ENCODE measurements around the gene ASB10. TPM values are rescaled to one million over a fixed set of nuclear protein-coding genes. Genes with fewer than 3 reads are reported as not detected.

Gene ASB10
- total RNA-seq, 2 experiments from 2014 or later: not detected

DNA sequence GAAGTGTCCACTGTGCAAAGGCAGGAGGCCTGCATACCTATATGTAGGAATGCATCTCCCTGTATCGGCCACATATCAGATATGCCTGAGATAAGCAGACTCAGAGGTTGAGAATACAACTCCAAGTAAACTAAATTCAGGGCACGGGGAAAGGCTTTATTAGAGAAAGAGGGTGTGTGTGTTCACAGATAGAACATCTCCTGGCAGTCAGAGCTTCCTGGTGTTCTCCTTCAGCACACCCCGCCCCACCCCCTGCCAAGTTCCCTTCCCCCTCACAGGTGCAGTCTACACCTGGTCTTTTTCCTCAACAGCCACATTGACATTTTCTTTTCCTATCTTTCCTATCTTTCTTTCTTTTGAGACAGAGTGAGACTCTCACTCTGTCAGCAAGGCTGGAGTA lies 36.7 kb downstream of the ASB10 start:
- ATAC-seq: no peak
- intact Hi-C loops (cut with DNase I, micrococcal nuclease): no loop called here
- H3K4me3 Mint-ChIP-seq: no peak overlapping the region
- DNase-seq: no peak
- H3K27ac Mint-ChIP-seq: no peak overlapping the region
- peaks cover 15% of the 10 kb centered on the region for H3K27me3 Mint-ChIP-seq
- H3K9me3 Mint-ChIP-seq (ENCODE audit: low read depth): no peaks in the 10 kb centered on the region
- H3K4me1 Mint-ChIP-seq: no peaks in the 10 kb centered on the region
- CTCF ChIA-PET: interaction anchor here (0.8 kb wide), 1 partner anchor 12 kb away, joined by 3 read pairs; no protein-coding TSS in a partner anchor
- POLR2A ChIA-PET: no interaction called here
- no peaks in the 10 kb centered on the region for H3K36me3 Mint-ChIP-seq (ENCODE audit: low read depth)

DNA sequence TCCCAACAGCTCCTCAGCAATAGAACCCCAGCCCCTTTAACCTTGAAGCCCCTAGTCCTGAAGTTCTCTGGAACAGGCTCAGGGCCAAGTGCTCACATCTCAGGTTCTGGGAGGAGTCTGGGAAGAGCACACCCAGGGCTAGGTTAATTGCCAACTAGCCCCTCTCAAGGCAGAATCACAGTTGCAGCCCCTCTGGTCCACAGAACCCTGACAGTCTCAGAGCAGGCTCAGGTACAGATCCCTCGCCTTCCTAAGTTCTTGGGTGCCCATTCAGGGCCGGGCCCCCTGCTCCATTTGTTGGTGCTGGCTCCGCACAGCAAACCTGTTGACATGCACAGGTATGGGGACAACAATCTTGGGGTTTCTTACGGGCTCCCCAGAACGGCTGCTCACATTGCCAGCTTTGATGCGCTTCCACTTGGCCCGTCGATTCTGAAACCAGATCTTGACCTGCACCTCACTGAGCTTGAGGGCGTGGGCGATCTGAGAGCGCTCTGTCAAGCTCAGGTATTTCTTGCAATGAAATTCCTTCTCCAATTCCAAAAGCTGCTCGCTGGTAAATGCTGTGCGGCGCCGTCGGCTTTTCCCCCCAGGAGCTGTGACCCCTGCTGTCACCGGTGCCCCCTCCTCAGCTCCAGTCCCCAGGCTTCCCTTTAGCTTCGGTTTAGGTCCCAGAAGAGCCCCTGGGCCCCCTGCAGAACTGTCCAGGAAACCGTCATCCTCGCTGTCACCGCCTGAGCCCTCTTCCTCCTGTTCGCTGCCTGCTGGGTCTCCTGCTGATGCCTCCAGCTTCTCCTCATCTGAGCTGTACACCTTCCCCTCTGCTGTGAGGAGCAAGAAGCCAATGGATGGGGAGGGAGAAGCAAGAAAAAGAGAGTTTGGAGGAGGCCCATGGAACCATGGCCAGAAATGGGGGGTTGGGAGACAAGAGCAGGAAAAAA lies 38.5 kb downstream of the ASB10 start:
- Mint-ChIP-seq H3K4me3 (no peak overlapping the region), H3K36me3 (ENCODE audit: low read depth) (peaks cover 7% of the 10 kb centered on the region), H3K4me1 (no peaks in the 10 kb centered on the region), H3K27me3 (peaks cover 7% of the 10 kb centered on the region), H3K27ac (no peak overlapping the region), H3K9me3 (ENCODE audit: low read depth) (no peaks in the 10 kb centered on the region)
- no peak for ATAC-seq
- POLR2A ChIA-PET: no interaction called here
- CTCF ChIA-PET: interaction anchor here (1.4 to 1.7 kb wide), 3 partner anchors 14 to 24 kb away, joined by 4 to 8 read pairs (median 5); no protein-coding TSS in a partner anchor
- no peak for DNase-seq
- intact Hi-C loops (cut with DNase I, micrococcal nuclease): no loop called here

DNA sequence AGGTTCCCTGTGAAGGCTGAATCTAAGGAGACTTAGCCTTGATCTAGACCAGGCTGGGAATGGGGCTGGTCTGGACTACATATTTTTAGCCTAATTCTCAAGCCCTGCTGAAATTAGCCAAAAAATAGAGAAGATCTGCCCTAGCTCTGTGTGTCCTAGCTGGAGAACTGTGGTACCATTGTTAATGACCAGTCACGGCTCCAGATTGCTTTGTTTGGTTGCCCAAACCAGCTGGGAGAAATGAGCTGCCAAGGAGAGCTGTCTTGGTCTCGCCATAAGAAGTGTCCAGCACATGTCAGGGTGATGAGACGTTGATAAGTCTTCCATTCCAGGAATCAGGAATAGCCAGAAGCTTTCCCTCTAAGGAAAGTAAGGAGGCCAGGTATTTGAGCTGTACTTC lies 40.3 kb downstream of the ASB10 start:
- H3K36me3 Mint-ChIP-seq (ENCODE audit: low read depth): peaks cover 8% of the 10 kb centered on the region
- ChIA-PET POLR2A (no interaction called here), CTCF (interaction anchor here (0.6 to 1.3 kb wide), 4 partner anchors 12 to 27 kb away, joined by 3 to 4 read pairs (median 4); no protein-coding TSS in a partner anchor)
- no peak overlapping the region for H3K4me3 Mint-ChIP-seq
- no peaks in the 10 kb centered on the region for H3K9me3 Mint-ChIP-seq (ENCODE audit: low read depth)
- intact Hi-C loops (cut with DNase I, micrococcal nuclease): no loop called here
- peaks cover 7% of the 10 kb centered on the region for H3K27me3 Mint-ChIP-seq
- ATAC-seq: no peak
- H3K27ac Mint-ChIP-seq: no peak overlapping the region
- no peak for DNase-seq
- H3K4me1 Mint-ChIP-seq: no peaks in the 10 kb centered on the region

GRCh38 chr7:151144387-151144786 lies 42.7 kb downstream of the ASB10 start:
- Mint-ChIP-seq H3K27me3 (peaks cover 4% of the 10 kb centered on the region), H3K36me3 (ENCODE audit: low read depth) (peaks cover 11% of the 10 kb centered on the region), H3K27ac (no peak overlapping the region), H3K4me3 (no peak overlapping the region), H3K9me3 (ENCODE audit: low read depth) (no peaks in the 10 kb centered on the region), H3K4me1 (no peaks in the 10 kb centered on the region)
- no peak for DNase-seq
- ATAC-seq: no peak
- intact Hi-C loops (cut with DNase I, micrococcal nuclease): no loop called here
- ChIA-PET POLR2A (no interaction called here), CTCF (interaction anchor here (1.0 to 3.4 kb wide), 2 partner anchors 13 to 20 kb away, joined by 4 to 9 read pairs; no protein-coding TSS in a partner anchor)

DNA sequence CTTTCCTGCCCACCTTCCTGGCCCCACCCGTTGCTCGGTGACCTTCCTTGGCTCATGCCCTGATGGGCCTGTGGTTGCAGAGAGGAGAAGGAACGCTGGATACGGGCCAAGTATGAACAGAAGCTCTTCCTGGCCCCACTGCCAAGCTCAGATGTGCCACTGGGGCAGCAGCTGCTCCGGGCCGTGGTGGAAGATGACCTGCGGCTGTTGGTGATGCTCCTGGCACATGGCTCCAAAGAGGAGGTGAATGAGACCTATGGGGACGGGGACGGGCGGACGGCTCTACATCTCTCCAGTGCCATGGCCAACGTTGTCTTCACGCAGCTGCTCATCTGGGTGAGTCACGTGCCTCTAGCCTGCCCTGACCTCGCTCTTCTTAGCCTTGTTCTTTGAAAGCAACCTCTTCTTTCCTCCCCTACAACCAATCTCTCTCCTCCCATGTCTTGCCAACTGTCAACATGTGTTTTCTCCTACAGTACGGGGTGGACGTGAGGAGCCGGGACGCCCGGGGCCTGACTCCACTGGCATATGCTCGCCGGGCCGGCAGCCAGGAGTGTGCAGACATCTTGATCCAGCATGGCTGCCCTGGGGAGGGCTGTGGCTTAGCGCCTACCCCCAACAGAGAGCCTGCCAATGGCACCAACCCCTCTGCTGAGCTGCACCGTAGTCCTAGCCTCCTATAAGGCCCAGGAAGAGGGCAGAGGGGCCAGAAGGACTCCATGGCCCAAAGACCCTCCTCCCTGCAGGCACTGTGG lies 43.6 kb downstream of the ASB10 start:
- Mint-ChIP-seq H3K4me1 (no peaks in the 10 kb centered on the region), H3K4me3 (no peak overlapping the region), H3K9me3 (ENCODE audit: low read depth) (no peaks in the 10 kb centered on the region), H3K36me3 (ENCODE audit: low read depth) (peaks cover 11% of the 10 kb centered on the region), H3K27me3 (no peaks in the 10 kb centered on the region), H3K27ac (no peak overlapping the region)
- ATAC-seq (no peak), DNase-seq (no peak)
- intact Hi-C loops (cut with DNase I, micrococcal nuclease): no loop called here
- ChIA-PET CTCF (interaction anchor here (0.6 to 3.4 kb wide), 3 partner anchors 19 to 188 kb away, joined by 3 to 9 read pairs (median 3); no protein-coding TSS in a partner anchor), POLR2A (no interaction called here)

GRCh38 chr7:151142686-151143040 lies 44.4 kb downstream of the ASB10 start:
- H3K4me3 Mint-ChIP-seq: no peak overlapping the region
- ATAC-seq (no peak), DNase-seq (no peak)
- H3K27ac Mint-ChIP-seq: no peak overlapping the region
- no peaks in the 10 kb centered on the region for H3K9me3 Mint-ChIP-seq (ENCODE audit: low read depth)
- intact Hi-C loops (cut with DNase I, micrococcal nuclease): no loop called here
- ChIA-PET CTCF (interaction anchor here (0.6 to 3.4 kb wide), 3 partner anchors 19 to 189 kb away, joined by 3 to 9 read pairs (median 3); no protein-coding TSS in a partner anchor), POLR2A (no interaction called here)
- no peaks in the 10 kb centered on the region for H3K27me3 Mint-ChIP-seq
- no peaks in the 10 kb centered on the region for H3K4me1 Mint-ChIP-seq
- H3K36me3 Mint-ChIP-seq (ENCODE audit: low read depth): peaks cover 11% of the 10 kb centered on the region

DNA sequence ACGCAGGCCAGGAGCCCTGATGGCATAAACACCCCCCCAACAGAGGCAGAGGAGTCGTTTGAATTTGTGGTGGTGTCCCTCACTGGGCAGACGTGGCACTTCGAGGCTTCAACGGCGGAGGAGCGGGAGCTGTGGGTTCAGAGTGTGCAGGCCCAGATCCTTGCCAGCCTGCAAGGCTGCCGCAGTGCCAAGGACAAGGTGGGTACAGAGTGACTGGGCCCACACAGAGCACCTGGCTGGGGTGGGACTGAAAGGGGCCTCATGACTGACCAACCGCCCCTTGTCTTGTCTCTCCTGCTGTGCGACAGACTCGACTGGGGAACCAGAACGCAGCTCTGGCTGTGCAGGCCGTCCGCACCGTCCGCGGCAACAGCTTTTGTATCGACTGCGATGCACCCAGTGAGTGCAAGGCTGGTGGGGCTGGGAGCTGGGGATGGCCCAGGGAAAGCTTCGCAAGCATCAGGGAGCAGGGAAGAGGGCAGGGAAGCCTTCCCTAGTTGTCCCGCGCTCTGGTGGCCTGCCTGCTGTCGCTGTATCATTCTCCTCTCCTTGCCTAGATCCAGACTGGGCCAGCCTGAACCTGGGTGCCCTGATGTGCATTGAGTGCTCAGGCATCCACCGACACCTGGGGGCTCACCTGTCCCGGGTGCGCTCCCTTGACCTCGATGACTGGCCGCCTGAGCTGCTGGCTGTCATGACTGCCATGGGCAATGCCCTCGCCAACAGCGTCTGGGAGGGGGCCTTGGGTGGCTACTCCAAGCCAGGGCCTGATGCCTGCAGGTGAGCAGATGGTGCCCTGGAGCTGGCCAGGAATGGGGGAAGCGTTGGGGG lies 45.0 kb downstream of the ASB10 start:
- ATAC-seq (no peak), DNase-seq (no peak)
- H3K27me3 Mint-ChIP-seq: no peaks in the 10 kb centered on the region
- H3K27ac Mint-ChIP-seq: no peak overlapping the region
- peaks cover 11% of the 10 kb centered on the region for H3K36me3 Mint-ChIP-seq (ENCODE audit: low read depth)
- H3K4me1 Mint-ChIP-seq: no peaks in the 10 kb centered on the region
- intact Hi-C loops (cut with DNase I, micrococcal nuclease): no loop called here
- no peaks in the 10 kb centered on the region for H3K9me3 Mint-ChIP-seq (ENCODE audit: low read depth)
- CTCF ChIA-PET: interaction anchor here (0.6 to 3.4 kb wide), 3 partner anchors 18 to 311 kb away, joined by 3 to 9 read pairs (median 4); no protein-coding TSS in a partner anchor
- POLR2A ChIA-PET: no interaction called here
- no peak overlapping the region for H3K4me3 Mint-ChIP-seq

DNA sequence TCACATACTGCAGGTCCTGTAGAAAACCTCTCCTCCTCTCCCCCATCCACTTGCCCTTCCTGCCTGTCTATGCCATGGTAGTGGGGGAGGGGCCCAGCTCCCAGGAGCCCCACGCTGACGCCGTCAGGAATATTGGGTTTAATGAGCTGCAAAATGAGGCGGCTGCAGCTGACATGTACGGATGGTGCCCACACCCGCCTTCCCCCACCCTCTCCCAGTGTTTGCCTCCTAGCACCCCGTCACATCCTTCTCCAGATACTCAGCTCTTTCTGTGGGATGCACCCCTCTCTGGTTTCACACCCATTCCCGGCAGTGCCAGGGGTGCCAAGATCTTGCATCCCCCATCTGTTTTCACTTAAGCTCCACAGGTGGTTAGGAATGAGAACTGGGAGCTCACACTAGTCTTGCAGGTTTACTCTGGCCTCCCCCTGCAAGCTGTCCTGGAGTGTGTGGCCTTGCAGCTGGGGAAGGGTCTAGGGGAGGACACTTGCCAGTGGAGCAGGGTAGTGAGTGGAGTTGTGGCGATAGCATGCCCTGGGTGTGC lies 45.7 kb downstream of the ASB10 start:
- POLR2A ChIA-PET: no interaction called here

DNA sequence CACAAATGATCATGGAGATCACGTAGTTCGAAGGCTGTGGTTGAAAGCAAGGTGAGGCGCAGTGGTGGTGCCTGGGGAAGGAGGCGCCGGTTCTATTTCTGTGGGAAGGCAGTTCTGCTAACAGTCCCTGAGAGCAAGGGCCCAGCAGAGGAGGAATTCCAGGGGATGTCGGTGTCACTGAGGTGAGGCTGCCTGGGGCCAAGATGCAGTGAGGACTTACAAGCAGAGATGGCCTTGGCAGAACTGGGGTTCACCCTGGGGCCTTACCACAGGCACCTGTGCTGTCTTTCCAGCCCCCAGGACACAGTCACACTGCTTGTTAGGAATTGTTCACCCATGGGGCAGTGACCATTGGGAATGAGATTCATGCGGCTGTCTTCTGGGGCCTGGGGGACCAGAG lies 46.2 kb downstream of the ASB10 start:
- ChIA-PET POLR2A (no interaction called here), CTCF (interaction anchor here (0.6 to 2.2 kb wide), 3 partner anchors 17 to 870 kb away, joined by 3 to 16 read pairs (median 4); no protein-coding TSS in a partner anchor)
- no peak overlapping the region for H3K27ac Mint-ChIP-seq
- no peaks in the 10 kb centered on the region for H3K9me3 Mint-ChIP-seq (ENCODE audit: low read depth)
- peaks cover 11% of the 10 kb centered on the region for H3K36me3 Mint-ChIP-seq (ENCODE audit: low read depth)
- ATAC-seq (no peak), DNase-seq (no peak)
- H3K4me3 Mint-ChIP-seq: no peak overlapping the region
- no peaks in the 10 kb centered on the region for H3K4me1 Mint-ChIP-seq
- H3K27me3 Mint-ChIP-seq: no peaks in the 10 kb centered on the region
- intact Hi-C loops (cut with DNase I, micrococcal nuclease): no loop called here

More for the DNA sequence above, 45.7 kb downstream of the ASB10 start:
- DNase-seq (no peak), ATAC-seq (no peak)
- no peaks in the 10 kb centered on the region for H3K27me3 Mint-ChIP-seq
- H3K4me1 Mint-ChIP-seq: no peaks in the 10 kb centered on the region
- H3K27ac Mint-ChIP-seq: no peak overlapping the region
- peaks cover 11% of the 10 kb centered on the region for H3K36me3 Mint-ChIP-seq (ENCODE audit: low read depth)
- H3K9me3 Mint-ChIP-seq (ENCODE audit: low read depth): no peaks in the 10 kb centered on the region
- no peak overlapping the region for H3K4me3 Mint-ChIP-seq
- intact Hi-C loops (cut with DNase I, micrococcal nuclease): no loop called here
- CTCF ChIA-PET: interaction anchor here (0.6 to 3.4 kb wide), 5 partner anchors 17 to 869 kb away, joined by 3 to 9 read pairs (median 4); no protein-coding TSS in a partner anchor

GRCh38 chr7:151139791-151140190 lies 47.3 kb downstream of the ASB10 start:
- no peaks in the 10 kb centered on the region for H3K9me3 Mint-ChIP-seq (ENCODE audit: low read depth)
- H3K27me3 Mint-ChIP-seq: no peaks in the 10 kb centered on the region
- peaks cover 14% of the 10 kb centered on the region for H3K36me3 Mint-ChIP-seq (ENCODE audit: low read depth)
- intact Hi-C loops (cut with DNase I, micrococcal nuclease): no loop called here
- no peaks in the 10 kb centered on the region for H3K4me1 Mint-ChIP-seq
- DNase-seq: no peak
- no peak overlapping the region for H3K27ac Mint-ChIP-seq
- ChIA-PET CTCF (interaction anchor here (0.6 to 2.2 kb wide), 3 partner anchors 16 to 97 kb away, joined by 3 to 16 read pairs (median 3); no protein-coding TSS in a partner anchor), POLR2A (no interaction called here)
- H3K4me3 Mint-ChIP-seq: no peak overlapping the region
- ATAC-seq: no peak

Measured in activated CD4-positive, alpha-beta T cell treated with anti-CD3 and anti-CD28 coated beads for 36 hours (primary cell).